Loucy (cell line): ENCODE measurements around the gene FAM163B.

Source experiments
- EZH2phosphoT487 ChIP-seq: fragments of 200-600 bp; IDR thresholded peaks from 2 replicates; pipeline ENCODE4 v1.6.1; 2018; ENCODE audit warnings: antibody characterized with exemption, mild to moderate bottlenecking, moderate library complexity, borderline replicate concordance
- TF ChIP-seq, protein P1 (sequence below): fragments of 200-600 bp; sonication (generic); conservative IDR thresholded peaks from 2 replicates; pipeline ENCODE4 v1.5.1; 2014; ENCODE audit warnings: mild to moderate bottlenecking, antibody characterized with exemption, low read length

DNA sequence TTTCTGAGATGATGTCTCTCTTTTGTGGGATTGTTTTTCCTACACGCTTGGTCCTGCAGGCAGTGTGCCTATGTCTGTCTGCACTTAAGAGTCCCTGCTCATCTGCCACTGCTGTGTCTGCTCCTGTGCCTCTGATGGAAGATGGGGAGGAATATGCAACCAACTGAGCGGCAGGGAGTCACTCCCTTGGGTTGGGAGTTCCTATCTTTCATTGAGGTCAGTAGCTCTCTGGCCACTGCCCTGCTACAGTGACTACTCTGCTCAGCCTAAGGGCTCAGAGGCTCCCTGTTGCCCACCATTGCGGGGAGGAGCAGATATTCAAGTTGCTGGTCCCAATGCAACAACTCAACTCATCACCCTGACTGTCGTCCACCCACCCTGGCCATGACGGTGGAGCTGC is 13.4 kb upstream of the FAM163B start:
- TF ChIP-seq, protein P1, sequence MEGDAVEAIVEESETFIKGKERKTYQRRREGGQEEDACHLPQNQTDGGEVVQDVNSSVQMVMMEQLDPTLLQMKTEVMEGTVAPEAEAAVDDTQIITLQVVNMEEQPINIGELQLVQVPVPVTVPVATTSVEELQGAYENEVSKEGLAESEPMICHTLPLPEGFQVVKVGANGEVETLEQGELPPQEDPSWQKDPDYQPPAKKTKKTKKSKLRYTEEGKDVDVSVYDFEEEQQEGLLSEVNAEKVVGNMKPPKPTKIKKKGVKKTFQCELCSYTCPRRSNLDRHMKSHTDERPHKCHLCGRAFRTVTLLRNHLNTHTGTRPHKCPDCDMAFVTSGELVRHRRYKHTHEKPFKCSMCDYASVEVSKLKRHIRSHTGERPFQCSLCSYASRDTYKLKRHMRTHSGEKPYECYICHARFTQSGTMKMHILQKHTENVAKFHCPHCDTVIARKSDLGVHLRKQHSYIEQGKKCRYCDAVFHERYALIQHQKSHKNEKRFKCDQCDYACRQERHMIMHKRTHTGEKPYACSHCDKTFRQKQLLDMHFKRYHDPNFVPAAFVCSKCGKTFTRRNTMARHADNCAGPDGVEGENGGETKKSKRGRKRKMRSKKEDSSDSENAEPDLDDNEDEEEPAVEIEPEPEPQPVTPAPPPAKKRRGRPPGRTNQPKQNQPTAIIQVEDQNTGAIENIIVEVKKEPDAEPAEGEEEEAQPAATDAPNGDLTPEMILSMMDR, result no peak
- no peak for TF ChIP-seq EZH2phosphoT487
